Placental pericyte (primary cell): ENCODE data around the gene GPR17. TPM values are rescaled to one million over a fixed set of nuclear protein-coding genes. Genes with fewer than 3 reads are reported as not detected.

Experiments used
- total RNA-seq: library from RNA; depleted of rRNA; stranded (reverse); fragments of >200 nt; gene quantifications from 2 replicates; pipeline ENCODE4 v1.2.3, GENCODE V29; 2012

The GPR17 gene
- not detected in 2 replicates for total RNA-seq

GRCh38 chr2:127645395-127646291, at the start of gene GPR17:
GPR17 (plus strand) TSS chr2:127646153; CDS start chr2:127650736, 4,583 bp downstream.

GRCh38 chr2:127675331-127676261, 29.6 kb downstream of the GPR17 start, which contains the start of gene LIMS2:
LIMS2 (minus strand) TSS chr2:127675530; CDS start chr2:127675024, 506 bp downstream.

GRCh38 chr2:127701193-127701650, 55.3 kb downstream of the GPR17 start, which contains the start of gene SFT2D3:
SFT2D3 (plus strand) TSS chr2:127701497; CDS start chr2:127701529, 32 bp downstream.

Other genes starting within 250 kb of the GPR17 start
- 0.14 TPM in 1 of 2 replicates, not detected in the other for gene PROC, start 227.7 kb upstream of the GPR17 start, total RNA-seq
- gene IWS1, start 119.7 kb upstream of the GPR17 start, total RNA-seq: 33.2 and 35.7 TPM in 2 replicates
- gene MYO7B, start 110.5 kb upstream of the GPR17 start, total RNA-seq: 0.43 TPM in 1 of 2 replicates, not detected in the other
- gene LIMS2, start 29.4 kb downstream of the GPR17 start, total RNA-seq: 8.6 and 9.6 TPM in 2 replicates
- 4.4 and 8.2 TPM in 2 replicates for gene SFT2D3, start 55.3 kb downstream of the GPR17 start, total RNA-seq
- 15.8 and 41.5 TPM in 2 replicates for gene WDR33, start 165.0 kb downstream of the GPR17 start, total RNA-seq
- 17.5 and 29.3 TPM in 2 replicates for gene POLR2D, start 212.0 kb downstream of the GPR17 start, total RNA-seq
- 21.3 and 21.9 TPM in 2 replicates for gene AMMECR1L, start 239.8 kb downstream of the GPR17 start, total RNA-seq